NCI-H69 (cell line): ENCODE measurements around the gene OR6K2.
"Not testable (repeated sequence)": the region's sequence is repeated elsewhere in the genome, so short reads cannot be mapped to it uniquely, and the experiment has no call there.

Experiments
- DNase-seq: peaks from one replicate; lab custom pipeline; 2025; lab: John Stamatoyannopoulos, UW

The OR6K2 gene

GRCh38 chr1:158700552-158700951 lies at the start of gene OR6K2:
OR6K2 (minus strand) TSS chr1:158700652; CDS start chr1:158700652, 0 bp downstream.
- no peak for DNase-seq

GRCh38 chr1:158735848-158736247 lies 35.4 kb upstream of the OR6K2 start:
- no peak for DNase-seq

DNA sequence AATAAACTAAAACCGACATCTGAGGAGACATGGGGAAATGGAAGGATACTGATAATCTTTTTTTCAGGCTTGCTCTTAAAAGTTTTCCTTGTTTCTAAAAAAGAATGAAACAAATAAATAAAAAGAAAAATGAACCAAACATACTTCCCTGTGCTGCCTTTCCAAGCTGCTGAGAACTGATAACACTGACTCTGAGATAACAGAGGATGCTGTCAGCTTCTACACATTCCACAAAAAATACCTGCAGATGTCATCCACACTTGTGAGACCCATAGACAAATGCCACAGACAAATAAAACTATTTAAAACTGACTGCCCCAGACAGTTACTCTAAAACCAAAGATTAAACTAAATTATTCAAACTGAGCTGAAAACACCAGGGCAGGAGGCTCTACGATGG lies 32.1 kb upstream of the OR6K2 start:
- no peak for DNase-seq

- DNase-seq = no peak
Observed at GRCh38 chr1:158731707-158732106, 31.3 kb upstream of the OR6K2 start.

DNA sequence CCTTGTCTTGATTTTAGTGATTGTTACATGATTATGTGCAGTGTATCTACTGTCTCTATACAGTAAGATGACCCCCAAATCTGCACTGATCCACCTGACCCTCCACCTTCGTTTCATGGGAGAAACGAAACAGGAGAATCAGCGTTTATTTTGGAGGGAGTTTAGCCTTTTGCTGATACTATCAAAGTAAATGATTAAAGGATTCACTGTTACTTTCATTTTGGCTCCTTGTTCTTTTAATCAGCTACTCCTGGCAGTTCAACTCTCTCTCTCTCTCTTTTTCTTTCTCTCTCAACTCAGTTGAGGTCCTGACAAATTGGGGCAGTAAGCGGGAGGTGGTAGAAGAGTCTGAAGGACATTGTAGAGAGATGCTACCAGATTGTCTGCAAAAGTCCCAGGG lies 30.0 kb upstream of the OR6K2 start:
- DNase-seq = no peak

GRCh38 chr1:158728510-158729225 lies 28.2 kb upstream of the OR6K2 start:
- no peak for DNase-seq

- DNase-seq = no peak
Observed at GRCh38 chr1:158724442-158724841, 24.0 kb upstream of the OR6K2 start.

GRCh38 chr1:158720620-158721019 lies 20.2 kb upstream of the OR6K2 start, which contains the start of gene OR6K3:
OR6K3 (minus strand) TSS chr1:158720720; CDS start chr1:158718115, 2,605 bp downstream.
- DNase-seq = no peak

- no peak for DNase-seq
Observed at GRCh38 chr1:158719664-158720063, 19.2 kb upstream of the OR6K2 start.

- DNase-seq = no peak
Observed at GRCh38 chr1:158717344-158717743, 16.9 kb upstream of the OR6K2 start.

- DNase-seq = no peak
Observed at GRCh38 chr1:158716335-158716734, 15.9 kb upstream of the OR6K2 start.

GRCh38 chr1:158714754-158715153 lies 14.3 kb upstream of the OR6K2 start:
- no peak for DNase-seq

DNA sequence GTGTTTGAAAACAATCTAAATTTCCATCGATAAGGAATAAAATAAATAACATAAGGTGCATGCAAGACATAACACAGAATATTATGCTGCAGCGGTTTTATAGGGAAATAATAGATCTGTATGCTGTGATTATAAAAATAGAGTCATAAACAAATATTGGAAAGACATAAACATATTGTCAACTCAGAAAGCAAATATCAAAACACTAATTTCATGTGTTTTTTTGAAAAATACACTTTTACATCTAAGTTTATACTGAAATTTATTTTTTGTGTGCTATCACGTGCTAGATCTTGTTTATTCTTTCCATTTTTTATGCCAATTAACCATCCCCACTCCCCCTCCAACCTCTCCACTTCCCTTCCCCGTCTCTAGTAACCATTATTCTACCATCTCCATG lies 10.6 kb upstream of the OR6K2 start:
- no peak for DNase-seq

- no peak for DNase-seq
Observed at GRCh38 chr1:158706096-158706495, 5.6 kb upstream of the OR6K2 start.

GRCh38 chr1:158694596-158694995 lies 5.9 kb downstream of the OR6K2 start:
- no peak for DNase-seq

- no peak for DNase-seq
Observed at GRCh38 chr1:158692356-158692755, 8.1 kb downstream of the OR6K2 start.

- no peak for DNase-seq
Observed at GRCh38 chr1:158691907-158692306, 8.5 kb downstream of the OR6K2 start.

- not testable (repeated sequence) for DNase-seq
Observed at GRCh38 chr1:158691149-158691548, 9.3 kb downstream of the OR6K2 start.

GRCh38 chr1:158689875-158690274 lies 10.6 kb downstream of the OR6K2 start:
- DNase-seq = no peak

DNA sequence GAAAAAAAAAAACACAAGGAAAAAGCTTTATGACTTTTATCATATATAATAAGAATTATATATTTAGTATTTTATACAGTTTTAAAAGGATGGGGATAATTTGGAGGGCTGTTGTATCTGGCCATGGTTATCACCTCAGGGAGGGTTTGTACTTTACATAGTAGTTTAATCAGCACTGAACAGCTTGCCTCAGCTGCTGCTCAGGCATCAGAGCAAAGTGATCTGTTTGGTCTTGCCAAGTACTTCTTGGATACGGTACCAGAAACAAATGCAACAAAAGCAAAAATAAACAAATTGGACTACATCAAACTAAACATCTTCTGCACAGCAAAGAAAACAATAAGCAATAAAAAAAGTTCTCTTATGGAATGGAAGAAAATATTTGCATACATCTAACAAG lies 11.3 kb downstream of the OR6K2 start:
- no peak for DNase-seq

GRCh38 chr1:158688343-158688742 lies 12.1 kb downstream of the OR6K2 start:
- not testable (repeated sequence) for DNase-seq

DNA sequence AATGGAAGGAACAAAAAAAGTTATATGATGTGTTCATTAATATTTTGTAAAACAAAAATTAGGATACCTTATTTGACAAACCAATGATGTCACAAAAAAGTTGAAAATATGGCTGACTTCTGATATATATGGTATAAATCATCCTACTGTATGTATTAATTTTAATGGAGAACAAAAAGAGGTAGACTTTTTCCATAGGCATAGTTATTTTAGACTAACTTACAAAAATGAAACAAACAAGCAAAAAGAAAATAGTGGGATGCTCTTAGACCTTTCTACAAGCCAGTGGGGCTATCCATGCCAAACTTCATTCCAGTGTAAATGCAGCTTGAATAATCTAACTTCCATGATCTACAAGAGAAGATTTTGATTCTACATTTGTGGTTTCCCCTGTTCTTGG lies 13.4 kb downstream of the OR6K2 start:
- no peak for DNase-seq

DNA sequence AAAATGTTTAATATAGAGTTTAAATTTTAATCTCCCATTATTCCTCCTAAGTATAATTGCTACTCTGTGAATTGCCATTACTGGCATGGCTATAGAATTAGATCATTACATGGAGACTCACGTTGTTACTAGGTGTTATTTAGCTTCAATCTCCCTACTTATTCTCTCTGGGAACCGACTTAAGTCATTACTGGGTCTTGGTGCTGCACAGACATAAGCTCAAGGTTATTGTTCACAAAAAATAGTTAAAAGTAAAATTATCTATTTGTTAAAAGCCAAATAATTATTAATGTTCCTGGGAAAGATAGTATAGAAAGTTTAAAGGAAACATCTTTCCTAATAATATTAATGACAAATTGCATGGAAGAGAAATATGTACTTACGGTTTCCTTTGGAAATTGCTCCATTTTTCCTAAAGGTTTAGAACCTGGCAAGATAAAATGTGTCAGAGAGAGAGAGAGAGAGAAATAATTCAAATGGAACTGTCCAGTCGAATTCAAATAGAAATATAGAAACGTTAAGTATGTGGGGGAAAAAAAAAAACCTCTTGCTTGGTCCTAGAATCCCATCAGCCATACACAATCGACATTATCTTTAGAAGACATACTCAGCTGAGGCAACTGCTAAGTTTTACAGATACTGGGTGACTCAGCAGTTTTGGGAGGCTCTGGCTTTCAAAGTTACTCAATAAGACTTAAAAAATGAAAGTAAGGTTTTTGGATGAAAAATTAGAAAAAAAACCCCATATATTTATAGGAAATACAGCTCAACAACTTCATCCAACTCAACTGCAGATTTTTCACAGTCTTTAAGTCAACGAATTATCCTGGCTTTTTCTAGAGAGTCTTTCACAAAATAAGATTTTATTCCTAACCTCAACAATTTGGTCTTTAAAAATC lies 14.1 kb downstream of the OR6K2 start, which contains the start of gene SPTA1:
TSS of gene SPTA1 (minus strand) at position 605 of the 899 bp plus-strand sequence. CDS start at position 407, 198 bp downstream.
- no peak for DNase-seq
